ENCODE results near the gene NQO2. TPM values are rescaled to one million over a fixed set of nuclear protein-coding genes. Genes with fewer than 3 reads are reported as not detected.

NQO2 gene
- total and polyA plus RNA-seq, 2 of the 13 experiments (the other 11 are each of a cell fraction or from before 2014, with no cell fraction given) = 32.2 to 56.5 TPM

DNA sequence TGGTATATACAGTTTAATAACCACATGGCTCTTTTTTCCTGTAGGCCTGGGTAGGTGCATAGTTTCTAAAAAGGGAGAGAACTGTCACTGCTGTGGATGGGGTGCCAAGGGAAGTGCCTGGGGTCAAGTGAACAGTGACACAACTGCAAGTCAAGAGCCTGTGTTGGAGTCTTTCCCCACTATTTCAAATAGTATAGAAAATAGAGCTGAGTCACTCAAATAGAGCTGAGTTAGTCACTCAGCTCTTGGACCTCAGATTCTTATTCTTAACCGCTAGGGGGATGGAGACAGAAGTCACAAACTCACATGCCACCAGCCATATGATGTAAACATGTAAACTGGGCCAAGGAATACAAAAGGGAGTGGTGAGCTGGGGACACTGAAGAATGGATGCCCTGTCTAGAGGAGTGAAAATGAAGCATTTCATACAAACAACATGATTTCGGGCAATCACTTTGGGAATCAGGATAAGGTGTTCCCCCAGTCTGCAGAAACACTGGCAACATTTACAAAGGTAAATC is 2.1 kb downstream of the NQO2 start (continued):
- no peak for TF ChIP-seq ZNF343 (CRISPR knock-in tag; IDR thresholded peaks at IDR 0.05)
- no peak for TF ChIP-seq ZNF790 (CRISPR knock-in tag; IDR thresholded peaks at IDR 0.05; ENCODE audit: borderline replicate concordance)
- no peak for TF ChIP-seq FOXA1 (IDR thresholded peaks at IDR 0.05)
- TF ChIP-seq FOXA1 (CRISPR knock-in tag; IDR thresholded peaks at IDR 0.05) = peak; percentile 88
- no peak for TF ChIP-seq TMF1 (CRISPR knock-in tag; IDR thresholded peaks at IDR 0.05; ENCODE audit: low read depth)
- no peak for TF ChIP-seq ZNF589 (CRISPR knock-in tag; conservative IDR thresholded peaks at IDR 0.05)
- TF ChIP-seq SP5 (CRISPR knock-in tag; IDR thresholded peaks at IDR 0.05; ENCODE audit: borderline replicate concordance, low read depth) = no peak
- TF ChIP-seq ZBTB20 (CRISPR knock-in tag; IDR thresholded peaks at IDR 0.05; ENCODE audit: borderline replicate concordance, low read depth) = no peak
- no peak for TF ChIP-seq ZNF10 (CRISPR knock-in tag; IDR thresholded peaks at IDR 0.05; ENCODE audit: borderline replicate concordance, low read depth)
- no peak for TF ChIP-seq PHF21A (CRISPR knock-in tag; IDR thresholded peaks at IDR 0.05)
- TF ChIP-seq, protein P1, sequence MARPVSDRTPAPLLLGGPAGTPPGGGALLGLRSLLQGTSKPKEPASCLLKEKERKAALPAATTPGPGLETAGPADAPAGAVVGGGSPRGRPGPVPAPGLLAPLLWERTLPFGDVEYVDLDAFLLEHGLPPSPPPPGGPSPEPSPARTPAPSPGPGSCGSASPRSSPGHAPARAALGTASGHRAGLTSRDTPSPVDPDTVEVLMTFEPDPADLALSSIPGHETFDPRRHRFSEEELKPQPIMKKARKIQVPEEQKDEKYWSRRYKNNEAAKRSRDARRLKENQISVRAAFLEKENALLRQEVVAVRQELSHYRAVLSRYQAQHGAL (CRISPR knock-in tag; IDR thresholded peaks at IDR 0.05; ENCODE audit: not compliant biosample characterization) = no peak
- no peak for TF ChIP-seq HOXA3 (CRISPR knock-in tag; IDR thresholded peaks at IDR 0.05)
- TF ChIP-seq, protein P2, sequence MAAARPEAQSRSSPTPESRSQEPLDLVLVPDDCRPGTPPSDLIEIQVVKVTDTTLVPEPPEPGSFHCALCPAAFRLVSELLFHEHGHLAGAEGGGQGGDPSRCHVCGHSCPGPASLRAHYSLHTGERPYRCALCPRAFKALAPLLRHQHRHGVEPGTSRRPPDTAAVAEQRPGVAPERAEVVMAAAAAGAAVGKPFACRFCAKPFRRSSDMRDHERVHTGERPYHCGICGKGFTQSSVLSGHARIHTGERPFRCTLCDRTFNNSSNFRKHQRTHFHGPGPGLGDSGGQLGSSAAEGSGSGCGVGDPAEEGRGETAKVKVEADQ (CRISPR knock-in tag; IDR thresholded peaks at IDR 0.05; ENCODE audit: borderline replicate concordance) = no peak
- TF ChIP-seq PRMT3 (CRISPR knock-in tag; IDR thresholded peaks at IDR 0.05; ENCODE audit: borderline replicate concordance, low read depth) = no peak
- TF ChIP-seq MAFK (conservative IDR thresholded peaks at IDR 0.05 in 1 of 2, IDR thresholded peaks at IDR 0.05 in 1 of 2; ENCODE audit: low read length in 2 of 2) = peak; percentile 99 to 100
- no peak for TF ChIP-seq ELF3 (CRISPR knock-in tag; IDR thresholded peaks at IDR 0.05)
- TF ChIP-seq HNRNPH1 (optimal IDR thresholded peaks at IDR 0.05; ENCODE audit: low read depth, low read length) = no peak
- no peak for TF ChIP-seq ZNF709 (CRISPR knock-in tag; IDR thresholded peaks at IDR 0.05)
- TF ChIP-seq, protein P3, sequence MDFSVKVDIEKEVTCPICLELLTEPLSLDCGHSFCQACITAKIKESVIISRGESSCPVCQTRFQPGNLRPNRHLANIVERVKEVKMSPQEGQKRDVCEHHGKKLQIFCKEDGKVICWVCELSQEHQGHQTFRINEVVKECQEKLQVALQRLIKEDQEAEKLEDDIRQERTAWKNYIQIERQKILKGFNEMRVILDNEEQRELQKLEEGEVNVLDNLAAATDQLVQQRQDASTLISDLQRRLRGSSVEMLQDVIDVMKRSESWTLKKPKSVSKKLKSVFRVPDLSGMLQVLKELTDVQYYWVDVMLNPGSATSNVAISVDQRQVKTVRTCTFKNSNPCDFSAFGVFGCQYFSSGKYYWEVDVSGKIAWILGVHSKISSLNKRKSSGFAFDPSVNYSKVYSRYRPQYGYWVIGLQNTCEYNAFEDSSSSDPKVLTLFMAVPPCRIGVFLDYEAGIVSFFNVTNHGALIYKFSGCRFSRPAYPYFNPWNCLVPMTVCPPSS (IDR thresholded peaks at IDR 0.05) = no peak
- TF ChIP-seq FOXM1 (CRISPR knock-in tag; IDR thresholded peaks at IDR 0.05) = no peak
- no peak for TF ChIP-seq ZNF547 (CRISPR knock-in tag; IDR thresholded peaks at IDR 0.05)
- TF ChIP-seq, protein P4, sequence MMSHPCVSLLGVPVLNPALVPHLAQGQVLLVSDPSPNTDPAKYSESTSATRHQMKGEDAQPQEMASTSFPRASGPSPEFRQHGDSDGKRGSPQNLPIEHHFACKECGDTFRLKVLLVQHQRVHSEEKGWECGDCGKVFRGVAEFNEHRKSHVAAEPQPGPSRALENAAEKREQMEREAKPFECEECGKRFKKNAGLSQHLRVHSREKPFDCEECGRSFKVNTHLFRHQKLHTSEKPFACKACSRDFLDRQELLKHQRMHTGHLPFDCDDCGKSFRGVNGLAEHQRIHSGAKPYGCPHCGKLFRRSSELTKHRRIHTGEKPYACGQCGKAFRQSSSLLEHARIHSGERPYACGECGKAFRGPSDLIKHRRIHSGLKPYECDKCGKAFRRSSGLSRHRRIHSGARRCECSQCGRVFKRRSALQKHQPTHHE (CRISPR knock-in tag; IDR thresholded peaks at IDR 0.05; ENCODE audit: borderline replicate concordance) = no peak
- no peak for TF ChIP-seq ZNF367 (CRISPR knock-in tag; IDR thresholded peaks at IDR 0.05; ENCODE audit: borderline replicate concordance)
- no peak for TF ChIP-seq ASH2L (IDR thresholded peaks at IDR 0.05; ENCODE audit: insufficient read length, low read depth, low read length)
- TF ChIP-seq, protein P5, sequence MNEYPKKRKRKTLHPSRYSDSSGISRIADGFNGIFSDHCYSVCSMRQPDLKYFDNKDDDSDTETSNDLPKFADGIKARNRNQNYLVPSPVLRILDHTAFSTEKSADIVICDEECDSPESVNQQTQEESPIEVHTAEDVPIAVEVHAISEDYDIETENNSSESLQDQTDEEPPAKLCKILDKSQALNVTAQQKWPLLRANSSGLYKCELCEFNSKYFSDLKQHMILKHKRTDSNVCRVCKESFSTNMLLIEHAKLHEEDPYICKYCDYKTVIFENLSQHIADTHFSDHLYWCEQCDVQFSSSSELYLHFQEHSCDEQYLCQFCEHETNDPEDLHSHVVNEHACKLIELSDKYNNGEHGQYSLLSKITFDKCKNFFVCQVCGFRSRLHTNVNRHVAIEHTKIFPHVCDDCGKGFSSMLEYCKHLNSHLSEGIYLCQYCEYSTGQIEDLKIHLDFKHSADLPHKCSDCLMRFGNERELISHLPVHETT (CRISPR knock-in tag; conservative IDR thresholded peaks at IDR 0.05) = no peak
- no peak for TF ChIP-seq MLLT10 (CRISPR knock-in tag; IDR thresholded peaks at IDR 0.05)
- TF ChIP-seq CBX5 (CRISPR knock-in tag; IDR thresholded peaks at IDR 0.05; ENCODE audit: borderline replicate concordance) = no peak
